ENCODE results near the gene ROGDI.

The ROGDI gene

GRCh38 chr16:4746991-4747574 is 55.4 kb downstream of the ROGDI start:
- POLR2A ChIA-PET: no interaction called here
- 77% methylated on average over 15 of the region's 15 CpGs for WGBS (ENCODE audit: insufficient coverage)
- Histone ChIP-seq H3K36me3 (ENCODE audit: control insufficient read depth in 4 of 4, insufficient read depth in 4 of 4, low read length in 3 of 4) (peaks cover 3 to 30% (median 23%) of the 10 kb centered on the region in 4 experiments), H3K27ac (ENCODE audit: insufficient read depth in 1 of 2, low read depth in 1 of 2, low read length in 2 of 2, poor library complexity in 1 of 2, severe bottlenecking in 2 of 2) (no peak overlapping the region), H3K9me3 (ENCODE audit: control extremely low read depth in 1 of 5, control insufficient read depth in 4 of 5, insufficient read depth in 2 of 5, low read depth in 1 of 5, low read length in 4 of 5) (no peaks in the 10 kb centered on the region), H3K4me3 (ENCODE audit: control insufficient read depth in 1 of 7, extremely low read depth in 1 of 7, insufficient read depth in 4 of 7, low read depth in 2 of 7, low read length in 6 of 7) (no peak overlapping the region), H3K27me3 (replicated peaks in 2 of 5; ENCODE audit: control insufficient read depth in 4 of 5, insufficient read depth in 5 of 5, low read length in 4 of 5) (peaks cover 0 to 3% (median 2%) of the 10 kb centered on the region in 5 experiments), H3K4me1 (ENCODE audit: control extremely low read depth in 1 of 4, control insufficient read depth in 4 of 4, insufficient read depth in 4 of 4, low read length in 3 of 4) (peaks cover 0 to 15% (median 5%) of the 10 kb centered on the region in 4 experiments)
- CTCF ChIA-PET: interaction anchor here (1.5 kb wide), 1 partner anchor 13 kb away, joined by 4 read pairs; the partner anchor contains the start of genes ANKS3 and DNAAF8
- no peak for DNase-seq
